Keratinocyte (primary cell): ENCODE measurements around the gene CYB5R4. TPM values are rescaled to one million over a fixed set of nuclear protein-coding genes. Genes with fewer than 3 reads are reported as not detected.

ENCODE experiments used
- DNase-seq: peaks from one replicate; pipeline ENCODE4 v3.0.0-alpha.2; 2011; ENCODE audit warnings: low read depth, missing footprints, low spot score
- FAIRE-seq: peaks from 2 replicates; lab custom pipeline; 2011; peaks lifted over from hg19 to GRCh38; lab: Jason Lieb, UNC
- H2AFZ ChIP-seq: 2 replicates; pipeline ENCODE4 v1.6.0; 2012; ENCODE audit warnings: low read length, control low read depth, inconsistent platforms; ENCODE audit not compliant: control insufficient read depth
- H3K27ac ChIP-seq: 2 replicates; pipeline ENCODE4 v1.5.1; 2011; ENCODE audit warnings: low read length; ENCODE audit not compliant: control insufficient read depth, insufficient read depth
- H3K27me3 ChIP-seq: 3 replicates; pipeline ENCODE4 v1.6.0; 2011; ENCODE audit warnings: low read length; ENCODE audit not compliant: control insufficient read depth, insufficient read depth; ENCODE audit errors: extremely low read depth
- H3K36me3 ChIP-seq, 2 experiments: 2 replicates in 1 of 2; 3 replicates in 1 of 2; pipeline ENCODE4 v1.5.1; 2011; ENCODE audit warnings: low read length in 2 of 2, mild to moderate bottlenecking in 1 of 2; ENCODE audit not compliant: control insufficient read depth in 2 of 2, insufficient read depth in 2 of 2; ENCODE audit errors: extremely low read depth in 1 of 2
- H3K4me1 ChIP-seq: 3 replicates; pipeline ENCODE4 v1.5.1; 2011; ENCODE audit warnings: low read length; ENCODE audit not compliant: control insufficient read depth, insufficient read depth; ENCODE audit errors: extremely low read depth
- H3K4me2 ChIP-seq: 3 replicates; pipeline ENCODE4 v1.6.0; 2011; ENCODE audit warnings: low read depth, low read length; ENCODE audit not compliant: control insufficient read depth, insufficient read depth; ENCODE audit errors: extremely low read depth
- H3K4me3 ChIP-seq, 3 experiments: fragments of 200-600 bp in 1 of 3; sonication (generic) in 1 of 3; 2 replicates in 2 of 3; 3 replicates in 1 of 3; pipeline ENCODE4 v1.5.1; 2011 to 2016; ENCODE audit warnings: low read length in 3 of 3, mild to moderate bottlenecking in 3 of 3, control low read depth in 2 of 3, inconsistent platforms in 1 of 3, low read depth in 1 of 3, mixed read lengths in 1 of 3, mixed run types in 1 of 3, moderate library complexity in 1 of 3; ENCODE audit not compliant: control insufficient read depth in 2 of 3, insufficient read depth in 2 of 3; ENCODE audit errors: extremely low read depth in 1 of 3
- H3K79me2 ChIP-seq: 2 replicates; pipeline ENCODE4 v1.6.0; 2012; ENCODE audit warnings: low read length; ENCODE audit not compliant: control insufficient read depth, insufficient read depth
- H3K9ac ChIP-seq: 3 replicates; pipeline ENCODE4 v1.6.0; 2011; ENCODE audit warnings: low read length; ENCODE audit not compliant: control insufficient read depth, insufficient read depth; ENCODE audit errors: extremely low read depth
- H3K9me1 ChIP-seq: 3 replicates; pipeline ENCODE4 v1.6.0; 2011; ENCODE audit warnings: low read length; ENCODE audit not compliant: control insufficient read depth, insufficient read depth; ENCODE audit errors: extremely low read depth
- H3K9me3 ChIP-seq: 2 replicates; pipeline ENCODE4 v1.5.1; 2012; ENCODE audit warnings: low read depth, low read length; ENCODE audit not compliant: control insufficient read depth
- H4K20me1 ChIP-seq: 3 replicates; pipeline ENCODE4 v1.6.0; 2011; ENCODE audit warnings: low read length; ENCODE audit not compliant: control insufficient read depth, insufficient read depth; ENCODE audit errors: extremely low read depth
- EZH2 ChIP-seq: IDR thresholded peaks from one replicate; pipeline ENCODE4 v1.6.1; 2012; ENCODE audit warnings: inconsistent platforms, mild to moderate bottlenecking, low read length, moderate library complexity
- dilution Hi-C: fragments of 300-500 bp; cut with MboI; formaldehyde crosslinking; loops from one replicate; pipeline ENCODE4 v1.7.0; 2020; ENCODE audit warnings: low sequenced_read_pairs; ENCODE audit not compliant: extremely low pct_ligation_motif_present
- polyA plus RNA-seq, 5 experiments: library from polyadenylated mRNA; depleted of rRNA in 3 of 5; stranded (reverse) in 3 of 5; stranded (forward) in 1 of 5; unstranded in 1 of 5; fragments of >200 nt; gene quantifications; 1 replicate in 1 of 5; 2 replicates in 3 of 5; 3 replicates in 1 of 5; pipeline versions ENCODE4 v1.2.1 to v1.2.3, GENCODE V29; 2011 to 2012; ENCODE audit warnings: missing spikeins in 2 of 5, low read depth in 1 of 5, low replicate concordance in 1 of 5
- TF ChIP-seq, protein P1 (sequence below), 3 experiments: IDR thresholded peaks in 1 of 3; conservative IDR thresholded peaks in 1 of 3; optimal IDR thresholded peaks in 1 of 3; 2 replicates in 2 of 3; 3 replicates in 1 of 3; pipeline versions ENCODE3 to v1.5.1; 2011; ENCODE audit warnings: low read length in 3 of 3, mild to moderate bottlenecking in 3 of 3, moderate library complexity in 2 of 3, control low read depth in 1 of 3, inconsistent platforms in 1 of 3; ENCODE audit not compliant: insufficient read depth in 2 of 3; ENCODE audit errors: extremely low read depth in 1 of 3

Gene CYB5R4
- polyA plus RNA-seq, 1 donor (not counting 4 experiments of a cell fraction or from before 2014, with no cell fraction given) = 14.0 TPM

DNA sequence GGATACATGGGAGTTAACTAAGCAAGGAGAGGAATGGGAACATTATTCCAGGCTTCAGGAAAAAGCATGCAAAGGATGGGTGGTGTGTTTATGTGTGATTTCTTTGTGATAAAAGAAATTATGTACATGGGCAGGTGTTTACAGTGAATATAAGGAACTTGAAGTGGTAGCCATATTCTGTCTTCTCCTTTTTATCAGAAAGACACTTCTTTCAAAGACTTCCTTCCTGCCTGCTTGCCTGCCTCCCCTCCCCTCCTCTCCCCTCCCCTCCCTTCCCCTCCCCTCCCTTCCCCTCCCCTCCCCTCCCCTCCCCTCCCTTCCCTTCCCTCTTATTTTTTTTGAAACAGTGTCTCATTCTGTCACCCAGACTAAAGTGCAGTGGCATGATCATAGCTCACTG is 14.4 kb downstream of the CYB5R4 start:
- no peak overlapping the region for H2AFZ ChIP-seq
- no peak overlapping the region for H3K9ac ChIP-seq
- peaks cover 6% of the 10 kb centered on the region for H3K79me2 ChIP-seq
- DNase-seq (no peak), FAIRE-seq (no peak)
- TF ChIP-seq, protein P1, sequence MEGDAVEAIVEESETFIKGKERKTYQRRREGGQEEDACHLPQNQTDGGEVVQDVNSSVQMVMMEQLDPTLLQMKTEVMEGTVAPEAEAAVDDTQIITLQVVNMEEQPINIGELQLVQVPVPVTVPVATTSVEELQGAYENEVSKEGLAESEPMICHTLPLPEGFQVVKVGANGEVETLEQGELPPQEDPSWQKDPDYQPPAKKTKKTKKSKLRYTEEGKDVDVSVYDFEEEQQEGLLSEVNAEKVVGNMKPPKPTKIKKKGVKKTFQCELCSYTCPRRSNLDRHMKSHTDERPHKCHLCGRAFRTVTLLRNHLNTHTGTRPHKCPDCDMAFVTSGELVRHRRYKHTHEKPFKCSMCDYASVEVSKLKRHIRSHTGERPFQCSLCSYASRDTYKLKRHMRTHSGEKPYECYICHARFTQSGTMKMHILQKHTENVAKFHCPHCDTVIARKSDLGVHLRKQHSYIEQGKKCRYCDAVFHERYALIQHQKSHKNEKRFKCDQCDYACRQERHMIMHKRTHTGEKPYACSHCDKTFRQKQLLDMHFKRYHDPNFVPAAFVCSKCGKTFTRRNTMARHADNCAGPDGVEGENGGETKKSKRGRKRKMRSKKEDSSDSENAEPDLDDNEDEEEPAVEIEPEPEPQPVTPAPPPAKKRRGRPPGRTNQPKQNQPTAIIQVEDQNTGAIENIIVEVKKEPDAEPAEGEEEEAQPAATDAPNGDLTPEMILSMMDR (optimal IDR thresholded peaks at IDR 0.05 in 1 of 3, IDR thresholded peaks at IDR 0.05 in 1 of 3, conservative IDR thresholded peaks at IDR 0.05 in 1 of 3; ENCODE audit: extremely low read depth in 1 of 3, insufficient read depth in 2 of 3, low read length in 3 of 3) = no peak
- TF ChIP-seq EZH2 = no peak
- H3K4me1 ChIP-seq = no peaks in the 10 kb centered on the region
- no peaks in the 10 kb centered on the region for H3K9me1 ChIP-seq
- dilution Hi-C loops = no loop called here
- no peak overlapping the region for H3K4me2 ChIP-seq
- H3K9me3 ChIP-seq = no peaks in the 10 kb centered on the region
- H3K27ac ChIP-seq = no peak overlapping the region
- no peaks in the 10 kb centered on the region for H4K20me1 ChIP-seq
- no peak overlapping the region for H3K4me3 ChIP-seq
- H3K27me3 ChIP-seq = no peaks in the 10 kb centered on the region
- no peaks in the 10 kb centered on the region for H3K36me3 ChIP-seq

DNA sequence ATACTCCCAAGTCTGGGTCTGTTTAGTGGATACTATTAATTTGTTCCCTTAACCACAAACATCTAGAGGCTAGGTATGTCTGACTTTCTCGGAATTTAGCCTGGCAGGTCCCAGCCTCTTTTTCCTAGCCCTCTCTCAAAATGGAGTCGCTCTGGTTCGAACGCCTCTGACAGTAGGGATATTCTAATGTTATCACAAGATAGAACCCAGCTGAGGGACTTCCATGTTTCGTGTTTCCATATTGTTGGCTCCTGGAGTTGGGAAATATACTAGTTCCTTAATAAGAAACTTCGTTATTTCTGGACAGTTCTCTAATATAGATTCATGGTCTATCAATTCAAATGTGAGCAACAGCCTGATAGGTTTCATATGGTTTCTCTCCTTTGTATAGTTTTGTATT is 16.4 kb downstream of the CYB5R4 start:
- no peaks in the 10 kb centered on the region for H3K9me3 ChIP-seq
- H3K4me2 ChIP-seq = no peak overlapping the region
- H4K20me1 ChIP-seq = no peaks in the 10 kb centered on the region
- TF ChIP-seq, protein P1 (optimal IDR thresholded peaks at IDR 0.05 in 1 of 3, IDR thresholded peaks at IDR 0.05 in 1 of 3, conservative IDR thresholded peaks at IDR 0.05 in 1 of 3; ENCODE audit: extremely low read depth in 1 of 3, insufficient read depth in 2 of 3, low read length in 3 of 3) = no peak
- TF ChIP-seq EZH2 = no peak
- H3K27me3 ChIP-seq = no peaks in the 10 kb centered on the region
- DNase-seq (no peak), FAIRE-seq (no peak)
- peaks cover 4% of the 10 kb centered on the region for H3K79me2 ChIP-seq
- H3K9ac ChIP-seq = no peak overlapping the region
- no peaks in the 10 kb centered on the region for H3K4me1 ChIP-seq
- H2AFZ ChIP-seq = no peak overlapping the region
- no peaks in the 10 kb centered on the region for H3K9me1 ChIP-seq
- no peak overlapping the region for H3K27ac ChIP-seq
- dilution Hi-C loops = no loop called here
- H3K4me3 ChIP-seq = no peak overlapping the region
- H3K36me3 ChIP-seq = no peaks in the 10 kb centered on the region
